ENCODE measurements around the gene NBL1. TPM values are rescaled to one million over a fixed set of nuclear protein-coding genes. Genes with fewer than 3 reads are reported as not detected.

Gene NBL1
- total and polyA plus RNA-seq, 2 donors = 21.7 to 47.6 TPM

DNA sequence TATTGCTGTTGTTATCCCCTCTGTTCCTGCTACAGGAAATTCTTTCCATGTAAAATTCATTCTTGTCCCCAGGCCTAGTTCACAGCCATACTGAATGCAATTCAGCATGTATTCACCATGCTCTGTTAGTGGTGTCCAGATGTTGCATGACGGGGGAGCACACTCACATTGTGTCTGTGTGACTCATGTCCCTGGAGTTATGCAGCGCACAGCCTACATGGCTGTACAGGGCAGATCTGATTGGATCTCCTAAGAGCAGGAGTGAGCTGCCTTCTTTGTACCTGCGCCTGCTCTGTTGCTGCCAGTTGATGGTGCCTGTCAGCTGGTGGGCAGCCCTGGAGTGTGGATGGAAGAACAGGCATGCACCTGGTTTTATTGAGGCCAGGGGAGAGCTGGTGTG is 38.1 kb downstream of the NBL1 start:
- no peaks in the 10 kb centered on the region for H3K36me3 ChIP-seq (ENCODE audit: control insufficient read depth in 2 of 2, insufficient read depth in 2 of 2, low read length in 1 of 2)
- DNase-seq (ENCODE audit: low read depth in 6 of 9, low spot score in 9 of 9) = no peak
- H3K9me3 ChIP-seq (ENCODE audit: control insufficient read depth in 2 of 2, insufficient read depth in 1 of 2, low read length in 1 of 2) = no peaks in the 10 kb centered on the region
- WGBS = 97% methylated on average over 3 of the region's 3 CpGs
- H3K27me3 ChIP-seq (ENCODE audit: control insufficient read depth in 2 of 2, insufficient read depth in 1 of 2, low read length in 1 of 2) = no peaks in the 10 kb centered on the region
- no peak overlapping the region for H3K4me3 ChIP-seq (ENCODE audit: low read length in 2 of 2)
- no peak overlapping the region for H3K27ac ChIP-seq (ENCODE audit: low read depth in 1 of 2, low read length in 1 of 2)
- no peaks in the 10 kb centered on the region for H3K4me1 ChIP-seq (ENCODE audit: control insufficient read depth in 2 of 2, insufficient read depth in 2 of 2, low read length in 2 of 2)

DNA sequence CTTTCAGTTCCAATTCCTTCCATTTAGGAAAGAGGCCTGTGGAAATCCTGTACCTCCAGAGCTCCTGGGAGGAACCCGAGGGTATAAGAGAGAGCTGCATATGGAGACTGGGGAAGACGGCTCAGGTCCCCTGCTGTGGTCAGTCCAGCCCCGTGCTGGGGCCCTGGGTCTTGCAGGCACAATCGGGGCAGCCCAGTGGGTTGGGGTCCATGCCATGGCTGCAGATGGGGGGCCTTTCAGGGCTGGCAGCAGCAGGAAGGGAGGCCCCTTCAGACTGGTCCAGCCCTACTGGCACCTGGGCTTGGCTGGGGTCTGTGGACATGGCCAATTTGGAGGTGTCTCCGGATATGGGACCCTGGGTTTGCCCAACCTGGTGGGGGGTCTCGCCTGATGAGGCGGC is 38.8 kb downstream of the NBL1 start:
- no peaks in the 10 kb centered on the region for H3K9me3 ChIP-seq (ENCODE audit: control insufficient read depth in 2 of 2, insufficient read depth in 1 of 2, low read length in 1 of 2)
- WGBS = 90% methylated on average over 7 of the region's 7 CpGs
- no peaks in the 10 kb centered on the region for H3K4me1 ChIP-seq (ENCODE audit: control insufficient read depth in 2 of 2, insufficient read depth in 2 of 2, low read length in 2 of 2)
- no peaks in the 10 kb centered on the region for H3K27me3 ChIP-seq (ENCODE audit: control insufficient read depth in 2 of 2, insufficient read depth in 1 of 2, low read length in 1 of 2)
- H3K4me3 ChIP-seq (ENCODE audit: low read length in 2 of 2) = no peak overlapping the region
- no peak for DNase-seq (ENCODE audit: low read depth in 6 of 9, low spot score in 9 of 9)
- no peaks in the 10 kb centered on the region for H3K36me3 ChIP-seq (ENCODE audit: control insufficient read depth in 2 of 2, insufficient read depth in 2 of 2, low read length in 1 of 2)
- no peak overlapping the region for H3K27ac ChIP-seq (ENCODE audit: low read depth in 1 of 2, low read length in 1 of 2)

DNA sequence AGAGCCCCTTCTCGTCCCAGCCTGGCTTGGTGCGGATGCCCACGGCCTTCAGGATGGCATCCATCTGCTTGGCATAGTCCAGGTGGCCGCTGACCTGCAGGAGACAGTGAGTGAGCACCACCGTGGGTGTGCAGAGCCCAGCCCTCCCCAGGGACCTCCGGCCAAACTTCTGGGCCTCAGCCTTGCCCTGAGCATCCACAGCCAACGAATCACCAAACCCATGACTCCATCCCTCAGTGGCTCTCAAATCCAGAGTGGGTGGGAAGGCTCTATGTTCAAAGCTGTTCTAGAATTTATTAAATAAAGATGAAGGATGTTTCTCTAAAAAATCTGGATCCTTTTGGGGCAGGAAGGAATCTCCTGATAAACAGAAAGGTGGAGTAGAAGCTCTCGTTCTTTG is 39.2 kb downstream of the NBL1 start:
- H3K27me3 ChIP-seq (ENCODE audit: control insufficient read depth in 2 of 2, insufficient read depth in 1 of 2, low read length in 1 of 2) = no peaks in the 10 kb centered on the region
- H3K36me3 ChIP-seq (ENCODE audit: control insufficient read depth in 2 of 2, insufficient read depth in 2 of 2, low read length in 1 of 2) = no peaks in the 10 kb centered on the region
- H3K9me3 ChIP-seq (ENCODE audit: control insufficient read depth in 2 of 2, insufficient read depth in 1 of 2, low read length in 1 of 2) = no peaks in the 10 kb centered on the region
- H3K4me1 ChIP-seq (ENCODE audit: control insufficient read depth in 2 of 2, insufficient read depth in 2 of 2, low read length in 2 of 2) = no peaks in the 10 kb centered on the region
- H3K4me3 ChIP-seq (ENCODE audit: low read length in 2 of 2) = no peak overlapping the region
- DNase-seq (ENCODE audit: low read depth in 6 of 9, low spot score in 9 of 9) = no peak
- no peak overlapping the region for H3K27ac ChIP-seq (ENCODE audit: low read depth in 1 of 2, low read length in 1 of 2)
- 97% methylated on average over 8 of the region's 8 CpGs for WGBS

DNA sequence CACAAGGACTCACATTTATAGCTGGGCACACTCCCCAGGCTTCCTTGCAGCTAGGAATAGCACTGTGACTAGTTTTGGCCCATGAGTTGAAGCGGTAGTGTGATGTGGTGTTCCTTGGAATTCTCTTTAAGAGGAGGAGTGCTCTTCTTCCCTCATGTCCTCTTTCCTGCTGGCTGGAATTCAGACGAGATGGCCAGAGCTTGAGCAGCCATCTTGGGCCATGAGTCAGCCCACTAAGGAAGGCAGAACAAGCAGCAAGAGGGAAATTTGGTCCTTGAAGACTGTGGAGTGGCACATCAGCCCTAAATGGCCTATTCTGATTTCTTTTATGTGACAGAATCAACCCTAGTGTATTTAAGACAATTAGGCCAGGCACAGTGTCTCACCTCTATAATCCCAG is 40.6 kb downstream of the NBL1 start:
- Histone ChIP-seq H3K9me3 (ENCODE audit: control insufficient read depth in 2 of 2, insufficient read depth in 1 of 2, low read length in 1 of 2) (peaks cover 0 to 6% of the 10 kb centered on the region in 2 donors), H3K27ac (ENCODE audit: low read depth in 1 of 2, low read length in 1 of 2) (no peak overlapping the region), H3K4me3 (ENCODE audit: low read length in 2 of 2) (no peak overlapping the region), H3K36me3 (ENCODE audit: control insufficient read depth in 2 of 2, insufficient read depth in 2 of 2, low read length in 1 of 2) (no peaks in the 10 kb centered on the region), H3K4me1 (ENCODE audit: control insufficient read depth in 2 of 2, insufficient read depth in 2 of 2, low read length in 2 of 2) (no peaks in the 10 kb centered on the region), H3K27me3 (ENCODE audit: control insufficient read depth in 2 of 2, insufficient read depth in 1 of 2, low read length in 1 of 2) (no peaks in the 10 kb centered on the region)
- no peak for DNase-seq (ENCODE audit: low read depth in 6 of 9, low spot score in 9 of 9)
- 97% methylated on average over 2 of the region's 2 CpGs for whole genome bisulfite sequencing

DNA sequence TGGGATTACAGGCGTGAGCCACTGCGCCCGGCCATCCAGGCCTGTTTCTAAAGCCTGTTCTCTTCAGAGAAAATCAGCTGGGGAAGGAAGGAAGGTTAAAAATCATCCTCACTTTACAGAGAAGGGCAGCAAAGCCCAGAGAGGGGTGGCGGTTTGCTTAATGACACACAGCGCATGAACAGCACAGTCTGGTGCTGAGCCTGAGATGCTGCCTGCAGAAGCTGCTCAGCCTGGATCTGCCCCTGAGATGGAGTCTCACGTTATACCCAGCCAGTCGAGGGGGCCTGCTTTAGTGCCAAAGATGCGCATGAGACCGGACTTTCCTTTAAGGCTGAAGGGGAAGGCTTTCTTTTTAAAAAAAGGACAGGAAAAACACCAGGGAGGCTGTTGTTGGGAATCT is 41.9 kb downstream of the NBL1 start:
- Histone ChIP-seq H3K27me3 (ENCODE audit: control insufficient read depth in 2 of 2, insufficient read depth in 1 of 2, low read length in 1 of 2) (no peaks in the 10 kb centered on the region), H3K4me1 (ENCODE audit: control insufficient read depth in 2 of 2, insufficient read depth in 2 of 2, low read length in 2 of 2) (no peaks in the 10 kb centered on the region), H3K9me3 (ENCODE audit: control insufficient read depth in 2 of 2, insufficient read depth in 1 of 2, low read length in 1 of 2) (peaks cover 0 to 16% of the 10 kb centered on the region in 2 donors), H3K36me3 (ENCODE audit: control insufficient read depth in 2 of 2, insufficient read depth in 2 of 2, low read length in 1 of 2) (no peaks in the 10 kb centered on the region), H3K4me3 (ENCODE audit: low read length in 2 of 2) (no peak overlapping the region), H3K27ac (ENCODE audit: low read depth in 1 of 2, low read length in 1 of 2) (no peak overlapping the region)
- 90% methylated on average over 9 of the region's 9 CpGs for WGBS
- no peak for DNase-seq (ENCODE audit: low read depth in 6 of 9, low spot score in 9 of 9)

DNA sequence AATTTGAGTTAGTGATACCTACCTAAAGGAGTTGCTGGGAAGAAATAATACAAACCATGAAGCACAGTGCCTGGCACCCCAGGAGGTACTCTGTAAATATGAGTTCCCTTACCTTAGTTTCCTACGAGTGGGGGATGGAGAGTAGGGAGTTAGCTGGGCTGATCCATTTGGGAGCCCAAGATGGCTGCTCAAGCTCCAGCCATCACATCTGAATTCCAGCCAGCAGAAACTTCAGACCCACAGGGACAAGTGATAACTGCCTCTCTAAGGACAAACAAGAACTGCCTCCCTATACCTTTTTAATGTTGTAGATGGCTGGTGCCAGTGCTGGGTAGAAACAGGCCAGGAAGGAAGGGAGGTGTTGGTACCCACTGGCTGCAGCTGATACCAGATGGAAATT is 43.3 kb downstream of the NBL1 start:
- Histone ChIP-seq H3K4me3 (ENCODE audit: low read length in 2 of 2) (no peak overlapping the region), H3K27me3 (ENCODE audit: control insufficient read depth in 2 of 2, insufficient read depth in 1 of 2, low read length in 1 of 2) (no peaks in the 10 kb centered on the region), H3K4me1 (ENCODE audit: control insufficient read depth in 2 of 2, insufficient read depth in 2 of 2, low read length in 2 of 2) (no peaks in the 10 kb centered on the region), H3K36me3 (ENCODE audit: control insufficient read depth in 2 of 2, insufficient read depth in 2 of 2, low read length in 1 of 2) (no peaks in the 10 kb centered on the region), H3K27ac (ENCODE audit: low read depth in 1 of 2, low read length in 1 of 2) (no peak overlapping the region), H3K9me3 (ENCODE audit: control insufficient read depth in 2 of 2, insufficient read depth in 1 of 2, low read length in 1 of 2) (peaks cover 0 to 16% of the 10 kb centered on the region in 2 donors)
- 100% methylated on average over 1 of the region's 1 CpG for WGBS
- DNase-seq (ENCODE audit: low read depth in 6 of 9, low spot score in 9 of 9) = no peak

DNA sequence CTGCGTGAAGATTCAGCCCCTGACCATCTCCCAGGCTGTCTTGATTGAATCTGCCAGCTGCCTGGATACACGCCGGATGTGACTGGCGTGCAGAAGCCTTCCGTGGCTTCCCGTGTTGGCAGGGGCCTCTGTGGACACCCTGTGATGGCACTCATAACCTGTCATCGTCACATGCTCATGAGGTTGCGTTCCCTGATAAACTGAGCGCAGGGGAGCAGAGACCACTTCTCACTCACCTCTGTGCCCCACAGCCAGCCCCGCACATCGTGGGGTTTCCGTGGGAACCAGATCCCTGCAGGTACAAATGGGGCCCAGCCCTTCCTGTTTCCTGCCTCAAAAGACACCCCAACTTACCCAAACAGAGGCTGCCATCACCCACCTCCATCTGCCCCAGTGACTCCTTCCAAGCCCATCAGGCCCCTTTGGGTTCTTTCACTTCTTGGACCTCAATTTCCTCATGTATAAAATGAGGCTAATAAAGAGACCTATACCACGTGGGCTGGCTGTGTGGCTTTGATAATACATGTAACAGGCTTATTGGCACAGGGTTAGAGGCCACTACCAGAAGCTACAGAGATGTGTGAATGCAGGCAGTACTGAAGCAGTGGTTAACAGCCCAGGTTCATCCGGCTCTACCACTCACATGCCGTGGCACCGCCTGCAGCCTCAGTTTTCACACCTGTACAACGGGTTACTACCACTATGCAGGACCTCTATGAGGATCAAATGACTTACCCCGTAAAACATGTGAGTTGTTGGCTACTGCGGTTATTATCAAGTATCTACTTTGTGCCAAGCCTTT is 44.1 kb downstream of the NBL1 start:
- Histone ChIP-seq H3K27ac (ENCODE audit: low read depth in 1 of 2, low read length in 1 of 2) (no peak overlapping the region), H3K36me3 (ENCODE audit: control insufficient read depth in 2 of 2, insufficient read depth in 2 of 2, low read length in 1 of 2) (no peaks in the 10 kb centered on the region), H3K4me1 (ENCODE audit: control insufficient read depth in 2 of 2, insufficient read depth in 2 of 2, low read length in 2 of 2) (no peaks in the 10 kb centered on the region), H3K27me3 (ENCODE audit: control insufficient read depth in 2 of 2, insufficient read depth in 1 of 2, low read length in 1 of 2) (no peaks in the 10 kb centered on the region), H3K9me3 (ENCODE audit: control insufficient read depth in 2 of 2, insufficient read depth in 1 of 2, low read length in 1 of 2) (peaks cover 0 to 16% of the 10 kb centered on the region in 2 donors), H3K4me3 (ENCODE audit: low read length in 2 of 2) (no peak overlapping the region)
- WGBS = 83% methylated on average over 19 of the region's 19 CpGs
- DNase-seq (ENCODE audit: low read depth in 6 of 9, low spot score in 9 of 9) = no peak

DNA sequence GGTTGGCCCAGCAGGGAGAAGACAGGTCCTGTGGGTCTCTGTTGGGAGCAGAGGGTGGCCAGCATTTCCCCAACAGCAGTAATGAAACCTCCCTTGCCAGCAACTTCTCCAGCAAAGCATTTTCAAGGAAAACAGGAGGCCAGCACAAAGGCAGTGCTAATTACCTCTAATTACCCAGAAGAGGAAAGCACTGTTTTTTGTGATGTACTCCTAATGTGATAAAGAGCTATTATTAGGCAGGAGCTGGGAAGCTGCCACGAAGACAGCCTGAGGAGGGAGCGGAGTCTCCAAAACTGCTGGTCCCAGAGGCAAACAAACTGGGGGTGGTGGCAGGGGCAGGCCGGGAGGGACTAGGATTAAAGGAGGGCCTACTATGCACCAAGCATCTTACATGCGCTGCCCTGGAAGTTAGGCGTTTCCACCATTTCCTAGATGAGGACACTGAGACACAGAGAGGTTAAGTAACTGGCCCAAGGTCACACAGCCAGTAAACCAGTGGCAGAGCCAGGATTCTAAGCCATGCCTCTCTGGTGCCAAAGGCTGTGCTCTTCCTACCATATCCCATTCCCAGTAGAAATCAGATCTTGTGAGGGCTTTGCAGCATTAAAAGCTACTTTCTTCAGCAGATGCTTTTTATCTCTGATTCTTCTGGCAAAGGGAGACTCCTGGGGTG is 45.1 kb downstream of the NBL1 start:
- Histone ChIP-seq H3K27me3 (ENCODE audit: control insufficient read depth in 2 of 2, insufficient read depth in 1 of 2, low read length in 1 of 2) (no peaks in the 10 kb centered on the region), H3K4me3 (ENCODE audit: low read length in 2 of 2) (no peak overlapping the region), H3K4me1 (ENCODE audit: control insufficient read depth in 2 of 2, insufficient read depth in 2 of 2, low read length in 2 of 2) (no peaks in the 10 kb centered on the region), H3K36me3 (ENCODE audit: control insufficient read depth in 2 of 2, insufficient read depth in 2 of 2, low read length in 1 of 2) (no peaks in the 10 kb centered on the region), H3K9me3 (ENCODE audit: control insufficient read depth in 2 of 2, insufficient read depth in 1 of 2, low read length in 1 of 2) (peaks cover 0 to 16% of the 10 kb centered on the region in 2 donors), H3K27ac (ENCODE audit: low read depth in 1 of 2, low read length in 1 of 2) (no peak overlapping the region)
- DNase-seq (ENCODE audit: low read depth in 6 of 9, low spot score in 9 of 9) = no peak
- WGBS = 97% methylated on average over 5 of the region's 5 CpGs

DNA sequence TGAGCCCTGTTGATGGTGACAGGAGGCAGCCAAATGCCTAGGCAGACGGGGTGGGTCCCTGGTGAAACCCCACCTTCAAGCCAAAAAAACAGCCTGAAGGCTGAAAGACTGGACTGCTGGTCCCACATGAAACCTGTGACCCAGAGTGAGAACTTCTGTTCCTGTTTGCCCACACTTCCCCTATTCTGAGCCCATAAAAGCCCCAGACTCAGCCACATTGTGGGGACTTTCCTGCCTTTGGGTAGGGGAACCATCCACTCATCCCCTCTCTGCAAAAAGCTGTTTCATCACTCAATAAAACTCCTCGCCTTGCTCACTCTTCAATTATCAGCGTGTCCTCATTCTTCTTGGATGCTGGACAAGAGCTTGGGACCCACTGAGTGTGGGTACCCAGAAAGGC is 45.7 kb downstream of the NBL1 start:
- 98% methylated on average over 3 of the region's 3 CpGs for WGBS
- no peaks in the 10 kb centered on the region for H3K27me3 ChIP-seq (ENCODE audit: control insufficient read depth in 2 of 2, insufficient read depth in 1 of 2, low read length in 1 of 2)
- no peak overlapping the region for H3K4me3 ChIP-seq (ENCODE audit: low read length in 2 of 2)
- no peak overlapping the region for H3K27ac ChIP-seq (ENCODE audit: low read depth in 1 of 2, low read length in 1 of 2)
- H3K36me3 ChIP-seq (ENCODE audit: control insufficient read depth in 2 of 2, insufficient read depth in 2 of 2, low read length in 1 of 2) = no peaks in the 10 kb centered on the region
- H3K4me1 ChIP-seq (ENCODE audit: control insufficient read depth in 2 of 2, insufficient read depth in 2 of 2, low read length in 2 of 2) = no peaks in the 10 kb centered on the region
- peaks cover 0 to 16% of the 10 kb centered on the region in 2 donors for H3K9me3 ChIP-seq (ENCODE audit: control insufficient read depth in 2 of 2, insufficient read depth in 1 of 2, low read length in 1 of 2)
- no peak for DNase-seq (ENCODE audit: low read depth in 6 of 9, low spot score in 9 of 9)
